Measurements from ENCODE around the gene LIF.
"Not testable (repeated sequence)": the region's sequence is repeated elsewhere in the genome, so short reads cannot be mapped to it uniquely, and the experiment has no call there.

GRCh38 chr22:30216272-30216671 lies 30.3 kb downstream of the LIF start:
- TF ChIP-seq CTCF (IDR thresholded peaks at IDR 0.05; ENCODE audit: poor library complexity); EZH2 (IDR thresholded peaks at IDR 0.05; ENCODE audit: borderline replicate concordance); EZH2phosphoT487 (IDR thresholded peaks at IDR 0.05; ENCODE audit: low read depth, severe bottlenecking, unreplicated experiment): not testable (repeated sequence)
